Activated naive CD4-positive, alpha-beta T cell treated with anti-CD3 and anti-CD28 coated beads for 36 hours (primary cell): ENCODE measurements around the gene HMCN1. TPM values are rescaled to one million over a fixed set of nuclear protein-coding genes. Genes with fewer than 3 reads are reported as not detected.
A peak's percentile ranks its signal among the peaks of the same experiment; 100 is the strongest.

ENCODE experiments used
- CTCF ChIA-PET: fragments of 350-600 bp; sonication (Branson Sonifier 250); formaldehyde crosslinking; loops from one replicate; lab custom pipeline; 2021; ENCODE audit warnings: antibody characterized with exemption; lab: Charles Lee
- DNase-seq: peaks from one replicate; pipeline ENCODE4 v3.0.0-alpha.2; 2020
- H3K27ac Mint-ChIP-seq: one replicate; pipeline ENCODE4 v1.8.0; 2021; ENCODE audit warnings: mild to moderate bottlenecking, mixed read lengths
- H3K27me3 Mint-ChIP-seq: one replicate; pipeline ENCODE4 v1.8.0; 2021; ENCODE audit warnings: low read depth, mixed read lengths
- H3K36me3 Mint-ChIP-seq: one replicate; pipeline ENCODE4 v1.8.0; 2021; ENCODE audit warnings: low read depth, mixed read lengths
- H3K4me1 Mint-ChIP-seq: one replicate; pipeline ENCODE4 v1.8.0; 2021; ENCODE audit warnings: low read depth, mixed read lengths
- H3K4me3 Mint-ChIP-seq: one replicate; pipeline ENCODE4 v1.8.0; 2021; ENCODE audit warnings: mild to moderate bottlenecking, moderate library complexity, mixed read lengths
- H3K9me3 Mint-ChIP-seq: one replicate; pipeline ENCODE4 v1.8.0; 2021; ENCODE audit warnings: mixed read lengths
- intact Hi-C: fragments of 100-400 bp; cut with micrococcal nuclease; formaldehyde crosslinking; loops from one replicate; pipeline ENCODE4 v1.15.1; 2023
- total RNA-seq, 2 experiments: library from RNA; stranded (reverse); gene quantifications; one replicate each; pipeline ENCODE4 v1.2.3, GENCODE V29; 2021

The HMCN1 gene
- total RNA-seq, result under 1 TPM in 1 of 2 experiments, not detected in 1; 0.12 TPM

GRCh38 chr1:185733818-185734735 is at the start of gene HMCN1:
TSS of gene HMCN1 (plus strand) at chr1:185734391. CDS start at chr1:185734780, 389 bp downstream.
- Mint-ChIP-seq H3K4me1 (peaks cover 19% of the 10 kb centered on the region), H3K4me3 (peak within 1 kb of the TSS; percentile 53), H3K36me3 (no peaks in the 10 kb centered on the region), H3K27me3 (peaks cover 49% of the 10 kb centered on the region), H3K9me3 (peaks cover 15% of the 10 kb centered on the region), H3K27ac (no peak within 1 kb of the TSS)
- intact Hi-C loops, result no loop called here
- DNase-seq, result peak; percentile 24
- CTCF ChIA-PET, result interaction anchor here (1.2 to 1.6 kb wide), 4 partner anchors 10 to 14 kb away, joined by 3 to 6 read pairs (median 4); no protein-coding TSS in a partner anchor

- no peak for DNase-seq
- CTCF ChIA-PET, result no interaction called here
- no peaks in the 10 kb centered on the region for H3K36me3 Mint-ChIP-seq
- no peak overlapping the region for H3K27ac Mint-ChIP-seq
- H3K4me3 Mint-ChIP-seq, result no peak overlapping the region
- intact Hi-C loops, result no loop called here
- no peaks in the 10 kb centered on the region for H3K4me1 Mint-ChIP-seq
- no peaks in the 10 kb centered on the region for H3K27me3 Mint-ChIP-seq
- no peaks in the 10 kb centered on the region for H3K9me3 Mint-ChIP-seq
Observed at GRCh38 chr1:185686821-185687778, 47.1 kb upstream of the HMCN1 start.

GRCh38 chr1:185690527-185690926 is 43.7 kb upstream of the HMCN1 start:
- no peaks in the 10 kb centered on the region for H3K9me3 Mint-ChIP-seq
- DNase-seq, result no peak
- H3K4me1 Mint-ChIP-seq, result peaks cover 12% of the 10 kb centered on the region
- no peak overlapping the region for H3K4me3 Mint-ChIP-seq
- CTCF ChIA-PET, result no interaction called here
- H3K27ac Mint-ChIP-seq, result no peak overlapping the region
- no peaks in the 10 kb centered on the region for H3K27me3 Mint-ChIP-seq
- H3K36me3 Mint-ChIP-seq, result no peaks in the 10 kb centered on the region
- intact Hi-C loops, result no loop called here

GRCh38 chr1:185693654-185694053 is 40.5 kb upstream of the HMCN1 start:
- Mint-ChIP-seq H3K27ac (peak overlapping the region; percentile 22), H3K9me3 (no peaks in the 10 kb centered on the region), H3K4me3 (peak overlapping the region; percentile 65), H3K27me3 (no peaks in the 10 kb centered on the region), H3K4me1 (peaks cover 12% of the 10 kb centered on the region), H3K36me3 (no peaks in the 10 kb centered on the region)
- intact Hi-C loops, result loop anchor here (1.0 to 2.0 kb wide), 3 partner anchors 19 to 649 kb away; partner anchors contain the start of genes IVNS1ABP and RNF2
- no peak for DNase-seq
- CTCF ChIA-PET, result interaction anchor here (1.0 to 4.9 kb wide), 3 partner anchors 12 to 148 kb away, joined by 4 to 33 read pairs (median 5); no protein-coding TSS in a partner anchor

GRCh38 chr1:185694081-185694480 is 40.1 kb upstream of the HMCN1 start:
- H3K4me1 Mint-ChIP-seq, result peaks cover 12% of the 10 kb centered on the region
- intact Hi-C loops, result loop anchor here (1.0 to 2.0 kb wide), 3 partner anchors 20 to 649 kb away; partner anchors contain the start of genes IVNS1ABP and RNF2
- H3K36me3 Mint-ChIP-seq, result no peaks in the 10 kb centered on the region
- peak overlapping the region; percentile 22 for H3K27ac Mint-ChIP-seq
- no peaks in the 10 kb centered on the region for H3K9me3 Mint-ChIP-seq
- H3K4me3 Mint-ChIP-seq, result peak overlapping the region; percentile 65
- no peaks in the 10 kb centered on the region for H3K27me3 Mint-ChIP-seq
- CTCF ChIA-PET, result interaction anchor here (1.0 to 4.9 kb wide), 5 partner anchors 9 to 149 kb away, joined by 3 to 33 read pairs (median 5); no protein-coding TSS in a partner anchor
- peak; percentile 45 for DNase-seq

GRCh38 chr1:185695299-185695698 is 38.9 kb upstream of the HMCN1 start:
- no peaks in the 10 kb centered on the region for H3K9me3 Mint-ChIP-seq
- CTCF ChIA-PET, result interaction anchor here (0.5 to 4.9 kb wide), 7 partner anchors 13 to 522 kb away, joined by 3 to 33 read pairs (median 4); no protein-coding TSS in a partner anchor
- peaks cover 12% of the 10 kb centered on the region for H3K4me1 Mint-ChIP-seq
- no peak overlapping the region for H3K27ac Mint-ChIP-seq
- DNase-seq, result no peak
- no peak overlapping the region for H3K4me3 Mint-ChIP-seq
- H3K27me3 Mint-ChIP-seq, result peaks cover 1% of the 10 kb centered on the region
- intact Hi-C loops, result loop anchor here (1.0 to 2.0 kb wide), 3 partner anchors 43 to 650 kb away; partner anchors contain the start of gene RNF2
- no peaks in the 10 kb centered on the region for H3K36me3 Mint-ChIP-seq

- Mint-ChIP-seq H3K36me3 (no peaks in the 10 kb centered on the region), H3K4me3 (no peak overlapping the region), H3K4me1 (peaks cover 12% of the 10 kb centered on the region), H3K9me3 (no peaks in the 10 kb centered on the region), H3K27ac (no peak overlapping the region), H3K27me3 (peaks cover 5% of the 10 kb centered on the region)
- intact Hi-C loops, result no loop called here
- CTCF ChIA-PET, result interaction anchor here (0.6 to 4.9 kb wide), 6 partner anchors 15 to 514 kb away, joined by 3 to 33 read pairs (median 4); no protein-coding TSS in a partner anchor
- DNase-seq, result no peak
Observed at GRCh38 chr1:185696422-185697150, 37.6 kb upstream of the HMCN1 start.

GRCh38 chr1:185699874-185700273 is 34.3 kb upstream of the HMCN1 start:
- Mint-ChIP-seq H3K27me3 (peaks cover 5% of the 10 kb centered on the region), H3K9me3 (no peaks in the 10 kb centered on the region), H3K4me1 (no peaks in the 10 kb centered on the region), H3K27ac (no peak overlapping the region), H3K4me3 (no peak overlapping the region), H3K36me3 (no peaks in the 10 kb centered on the region)
- no peak for DNase-seq
- CTCF ChIA-PET, result no interaction called here
- intact Hi-C loops, result no loop called here

- no peak overlapping the region for H3K27ac Mint-ChIP-seq
- intact Hi-C loops, result no loop called here
- H3K4me1 Mint-ChIP-seq, result no peaks in the 10 kb centered on the region
- no peaks in the 10 kb centered on the region for H3K36me3 Mint-ChIP-seq
- H3K27me3 Mint-ChIP-seq, result peaks cover 10% of the 10 kb centered on the region
- no peak overlapping the region for H3K4me3 Mint-ChIP-seq
- no peaks in the 10 kb centered on the region for H3K9me3 Mint-ChIP-seq
- CTCF ChIA-PET, result no interaction called here
- no peak for DNase-seq
Observed at GRCh38 chr1:185701650-185702049, 32.5 kb upstream of the HMCN1 start.

GRCh38 chr1:185704181-185704580 is 30.0 kb upstream of the HMCN1 start:
- intact Hi-C loops, result no loop called here
- DNase-seq, result no peak
- Mint-ChIP-seq H3K4me1 (no peaks in the 10 kb centered on the region), H3K27me3 (peaks cover 17% of the 10 kb centered on the region), H3K36me3 (no peaks in the 10 kb centered on the region), H3K27ac (no peak overlapping the region), H3K4me3 (no peak overlapping the region), H3K9me3 (no peaks in the 10 kb centered on the region)
- CTCF ChIA-PET, result no interaction called here

GRCh38 chr1:185716095-185716494 is 18.1 kb upstream of the HMCN1 start:
- CTCF ChIA-PET, result no interaction called here
- DNase-seq, result no peak
- Mint-ChIP-seq H3K27me3 (peaks cover 14% of the 10 kb centered on the region), H3K36me3 (no peaks in the 10 kb centered on the region), H3K9me3 (no peaks in the 10 kb centered on the region), H3K4me3 (no peak overlapping the region), H3K27ac (no peak overlapping the region), H3K4me1 (no peaks in the 10 kb centered on the region)
- intact Hi-C loops, result no loop called here
